SH-SY5Y (cell line): Measurements from ENCODE around the gene NRP1.

Source experiments
- GATA2 ChIP-seq: IDR thresholded peaks from 2 replicates; pipeline ENCODE4 v1.6.1; 2011; ENCODE audit warnings: mild to moderate bottlenecking, low read depth, low read length
- GATA3 ChIP-seq: IDR thresholded peaks from 2 replicates; pipeline ENCODE4 v1.6.1; 2011; ENCODE audit warnings: low read depth, mild to moderate bottlenecking, low read length, moderate library complexity

GRCh38 chr10:33278198-33278597 lies 56.3 kb downstream of the NRP1 start:
- no peak for TF ChIP-seq GATA3
- TF ChIP-seq GATA2, result no peak
